Activated CD4-positive, CD25-positive, alpha-beta regulatory T cell treated with anti-CD3 and anti-CD28 coated beads, Interleukin-2, amount 50 U/mL, for 72 hours (primary cell): Measurements from ENCODE around the gene MDGA2.
"Not testable (repeated sequence)": the region's sequence is repeated elsewhere in the genome, so short reads cannot be mapped to it uniquely, and the experiment has no call there.

Source experiments
- DNase-seq: peaks from one replicate; pipeline ENCODE4 v3.0.0; 2021

The MDGA2 gene

DNA sequence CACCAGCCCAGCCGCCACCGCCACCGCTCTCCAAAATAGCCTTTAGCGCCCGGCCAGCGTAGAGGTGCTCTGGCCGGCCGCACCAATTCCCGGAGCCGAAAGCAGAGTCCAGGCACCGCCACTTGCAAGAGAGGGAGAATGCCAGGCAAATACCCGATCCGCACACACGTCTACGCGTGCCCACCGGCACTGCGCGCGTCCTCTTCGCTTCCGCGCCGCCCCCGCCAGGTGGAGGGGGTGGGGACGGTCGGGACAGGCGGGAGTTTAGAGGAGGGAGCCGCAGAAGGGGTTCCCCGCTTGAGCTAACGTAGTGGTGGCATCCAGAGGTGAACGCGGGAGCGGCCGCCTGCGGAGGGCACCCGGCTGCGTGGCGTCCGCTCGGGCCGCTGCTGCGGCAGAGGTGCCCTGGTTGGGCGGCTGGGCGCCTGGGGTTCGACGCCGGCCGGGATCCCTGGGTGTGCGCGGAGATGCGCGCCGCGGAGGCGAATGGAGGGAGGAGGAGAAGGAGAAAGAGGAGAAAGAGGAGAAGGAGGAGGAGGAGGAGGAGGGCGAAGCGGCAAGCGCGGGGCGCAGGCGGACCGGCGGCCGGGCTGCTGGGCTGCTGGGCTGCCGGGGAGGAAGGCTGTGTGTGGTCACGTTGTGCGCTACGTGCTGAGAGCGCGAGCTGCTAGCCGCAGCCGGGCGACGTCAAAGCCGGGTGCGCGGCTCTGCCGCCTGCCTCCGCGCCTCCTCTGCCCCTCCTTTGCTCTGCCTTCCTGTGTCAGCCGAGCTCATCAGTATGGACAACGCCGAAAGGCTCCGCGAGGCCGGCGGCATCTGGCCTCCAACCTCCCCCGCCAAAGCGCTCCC lies at the start of gene MDGA2:
Gene MDGA2 (minus strand): TSS at position 140 of the 849 bp plus-strand sequence.
- DNase-seq = no peak

DNA sequence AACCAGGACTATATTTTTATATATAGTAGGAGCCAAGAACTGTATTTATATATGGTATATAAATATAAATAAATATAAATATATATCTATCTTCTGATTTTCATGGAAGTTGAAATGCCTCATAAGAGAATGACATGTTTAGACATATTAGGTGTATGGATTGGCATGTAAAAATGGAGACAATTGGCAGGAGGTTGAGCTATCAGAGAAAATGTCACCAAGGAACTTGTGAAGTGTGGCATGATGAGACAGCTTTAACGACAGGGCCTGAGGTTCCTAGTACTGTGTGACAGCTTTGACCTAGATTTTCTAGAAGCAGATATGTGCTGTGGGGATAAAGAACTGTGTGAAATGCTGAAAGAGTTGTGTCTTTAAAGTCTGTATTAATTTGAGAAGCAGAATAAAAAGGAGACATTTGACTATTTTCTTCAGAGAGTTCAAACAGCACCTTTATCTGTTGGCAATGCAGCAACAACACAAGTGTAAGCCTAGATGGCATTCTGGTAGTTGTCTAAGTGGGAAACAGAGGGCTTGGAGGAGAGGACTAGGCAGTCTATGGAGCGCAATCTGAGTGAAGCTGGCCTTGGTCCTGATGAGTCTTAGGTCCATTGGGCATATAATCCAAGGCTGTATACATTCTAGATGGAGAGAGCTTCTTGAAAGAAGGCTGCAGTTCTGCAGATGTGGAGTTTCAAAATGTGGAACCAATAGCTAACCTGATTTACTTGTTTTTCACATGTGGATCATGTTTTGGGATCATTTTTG lies 47.7 kb upstream of the MDGA2 start:
- no peak for DNase-seq

- no peak for DNase-seq
Observed at GRCh38 chr14:47720281-47720680, 44.9 kb upstream of the MDGA2 start.

- DNase-seq = no peak
Observed at GRCh38 chr14:47715330-47715729, 39.9 kb upstream of the MDGA2 start.

DNA sequence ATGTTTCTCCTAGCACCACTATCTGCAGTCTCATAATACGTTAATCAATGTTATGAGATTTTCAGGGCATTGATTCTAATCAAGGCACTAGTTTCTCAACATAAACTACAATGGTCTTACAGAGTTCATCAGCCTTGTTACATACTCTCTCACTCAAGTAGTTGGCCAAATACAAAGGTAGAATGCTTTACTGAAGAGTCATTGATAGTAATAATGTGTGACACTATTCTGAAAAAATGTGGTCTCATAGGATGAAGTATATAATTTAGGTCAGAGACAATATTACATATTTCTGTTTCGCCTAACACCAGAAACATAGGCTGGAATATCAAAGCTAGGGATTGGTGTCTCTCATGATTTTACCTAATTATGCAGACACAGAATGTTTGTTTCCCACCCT lies 35.2 kb upstream of the MDGA2 start:
- no peak for DNase-seq

- DNase-seq = no peak
Observed at GRCh38 chr14:47705683-47706082, 30.3 kb upstream of the MDGA2 start.

GRCh38 chr14:47691829-47692228 lies 16.4 kb upstream of the MDGA2 start:
- DNase-seq = no peak

DNA sequence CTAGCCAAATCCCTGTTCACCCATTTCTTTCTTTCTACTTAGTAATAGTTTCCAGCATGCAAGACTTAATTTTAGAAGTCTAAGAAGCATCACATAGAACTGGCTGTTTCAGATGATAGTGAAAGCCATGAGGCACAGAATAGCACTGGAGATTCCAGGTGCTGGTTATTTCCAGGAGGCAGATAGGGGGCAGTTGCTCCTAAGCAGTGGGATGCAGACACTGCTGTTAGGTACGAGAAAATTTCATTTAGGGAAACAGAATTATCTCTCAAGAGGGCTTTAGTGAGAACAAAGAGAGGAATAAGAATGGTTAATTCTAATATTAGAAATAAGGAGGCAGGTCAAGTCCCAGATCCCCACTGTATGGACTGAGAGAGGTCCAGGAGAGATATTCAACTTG lies 3.6 kb upstream of the MDGA2 start:
- DNase-seq = no peak

- no peak for DNase-seq
Observed at GRCh38 chr14:47678157-47678556, 2.8 kb upstream of the MDGA2 start.

DNA sequence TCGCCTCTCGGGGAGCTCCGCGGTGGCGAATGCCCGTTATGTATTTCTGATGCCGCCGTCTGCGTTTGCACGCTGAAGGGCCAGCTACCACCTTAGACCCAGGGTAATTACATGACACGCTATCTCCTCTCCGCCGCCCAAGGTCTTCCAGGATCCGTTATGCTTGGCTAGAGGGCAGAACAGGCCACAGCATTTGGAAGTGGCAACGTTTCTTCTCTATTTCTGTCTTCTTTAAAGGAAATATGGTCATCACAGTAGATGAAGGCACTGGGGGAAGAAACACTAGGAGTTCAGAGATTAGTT lies 861 bp upstream of the MDGA2 start:
- no peak for DNase-seq

- DNase-seq = no peak
Observed at GRCh38 chr14:47674543-47675465, 601 bp downstream of the MDGA2 start.

DNA sequence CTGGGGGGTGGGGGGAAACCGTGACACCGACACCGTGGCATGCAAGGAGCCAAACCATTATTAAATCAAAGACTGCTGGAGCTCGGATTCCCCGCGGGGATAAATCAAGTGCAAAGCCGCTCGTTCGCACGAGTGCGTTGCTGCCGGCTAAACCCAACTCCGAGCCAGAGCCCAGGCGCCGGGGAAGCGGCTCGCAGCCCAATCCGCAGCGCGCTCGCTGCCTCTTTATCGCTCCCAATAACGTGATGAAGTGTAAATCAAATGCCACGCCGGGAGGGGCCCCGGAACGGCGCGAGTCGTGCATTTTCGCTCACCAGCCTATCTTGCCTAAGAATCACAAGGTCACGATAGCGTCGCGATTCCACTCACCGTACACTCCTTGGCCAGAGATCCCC lies 1.3 kb downstream of the MDGA2 start:
- no peak for DNase-seq

GRCh38 chr14:47665337-47666134 lies 9.9 kb downstream of the MDGA2 start:
- DNase-seq = no peak

DNA sequence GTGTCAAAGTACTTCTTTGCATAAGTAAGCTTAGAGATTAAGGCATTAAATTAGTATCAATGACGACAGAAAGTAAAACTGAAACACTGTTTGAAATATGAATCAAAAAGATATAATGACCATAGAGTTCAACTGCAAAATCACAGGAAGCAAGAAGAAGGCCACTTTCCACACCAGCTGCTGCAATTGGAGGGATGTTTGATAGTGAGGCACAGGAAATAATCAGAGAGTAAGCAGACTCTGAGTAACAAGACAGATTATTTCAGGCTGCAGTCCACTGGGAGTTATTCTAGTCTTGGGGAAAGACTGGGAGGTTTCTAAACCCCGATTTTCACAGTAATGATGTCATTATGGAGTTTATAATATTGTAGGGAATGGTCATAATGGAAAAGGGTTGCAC lies 12.9 kb downstream of the MDGA2 start:
- DNase-seq = no peak

DNA sequence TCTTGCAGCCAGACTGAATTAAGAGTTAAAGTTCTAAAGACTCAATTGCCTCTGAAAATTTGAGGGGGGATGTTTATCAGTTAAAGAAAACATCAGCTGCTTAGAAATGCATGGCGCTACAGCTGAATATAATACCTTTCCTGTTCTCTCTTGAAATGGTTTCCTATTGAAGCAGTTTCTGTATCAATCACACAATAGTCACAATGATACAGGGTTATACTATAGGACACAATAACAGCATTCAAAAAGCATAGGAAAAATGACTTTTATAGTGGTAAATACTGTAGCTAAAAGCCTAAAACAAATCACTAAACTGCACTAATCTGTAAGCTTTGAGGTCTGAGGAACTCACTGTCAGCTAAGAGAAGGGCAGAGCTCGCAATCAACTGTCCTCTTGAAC lies 15.2 kb downstream of the MDGA2 start:
- DNase-seq = no peak

DNA sequence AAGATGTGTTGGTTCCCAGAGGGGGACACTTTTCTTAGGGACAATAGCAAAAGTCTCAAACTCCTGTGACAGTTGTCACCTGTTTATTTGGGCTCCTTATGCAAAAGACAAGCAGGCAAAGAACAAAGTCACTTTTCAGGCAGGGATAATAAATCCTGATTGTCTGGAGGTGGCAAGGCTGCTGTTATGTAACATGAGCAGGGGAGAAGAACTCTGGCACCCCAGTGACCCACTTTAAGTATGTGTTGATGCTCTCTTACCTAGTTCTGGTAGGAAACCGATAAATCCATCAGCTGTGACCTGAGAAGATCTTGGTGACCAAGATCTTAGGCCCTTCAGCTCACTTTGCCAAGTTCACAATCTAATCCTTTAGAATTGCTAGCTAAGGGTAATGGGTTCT lies 17.4 kb downstream of the MDGA2 start:
- no peak for DNase-seq

GRCh38 chr14:47657143-47657542 lies 18.3 kb downstream of the MDGA2 start:
- no peak for DNase-seq

DNA sequence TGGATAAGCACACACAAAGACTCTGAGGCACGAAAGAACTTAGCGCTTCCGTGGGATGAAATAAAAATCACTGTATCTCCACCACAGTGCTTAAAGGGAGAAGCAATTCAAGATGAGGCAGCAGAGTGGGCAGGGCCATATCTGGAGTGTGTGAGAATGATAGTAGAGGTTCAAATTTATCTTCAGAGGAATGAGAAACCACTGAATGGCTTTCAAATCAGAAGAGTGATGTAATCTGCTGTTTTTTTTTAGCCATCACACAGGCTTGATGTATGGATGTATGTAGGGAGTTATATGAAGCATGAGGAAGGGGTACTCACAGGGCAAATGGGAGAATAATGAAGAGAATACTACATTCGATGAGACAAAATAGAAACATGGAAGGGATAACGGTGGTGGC lies 24.1 kb downstream of the MDGA2 start:
- DNase-seq = no peak

GRCh38 chr14:47637753-47638152 lies 37.7 kb downstream of the MDGA2 start:
- DNase-seq = no peak

- DNase-seq = no peak
Observed at GRCh38 chr14:47626151-47627035, 49.0 kb downstream of the MDGA2 start.

GRCh38 chr14:47624126-47624525 lies 51.3 kb downstream of the MDGA2 start:
- DNase-seq = not testable (repeated sequence)

- DNase-seq = no peak
Observed at GRCh38 chr14:47619392-47619791, 56.0 kb downstream of the MDGA2 start.
